H1 (cell line): ENCODE data around the gene B3GALT6. TPM values are rescaled to one million over a fixed set of nuclear protein-coding genes. Genes with fewer than 3 reads are reported as not detected.

Experiments used
- CTCF ChIA-PET: fragments of 300-600 bp; sonication (Branson Sonifier 250); formaldehyde crosslinking; loops from one replicate; lab custom pipeline; 2021; ENCODE audit not compliant: partially characterized antibody; lab: Charles Lee
- POLR2A ChIA-PET: fragments of 300-600 bp; sonication (Branson Sonifier 250); formaldehyde crosslinking; loops from one replicate; lab custom pipeline; 2021; ENCODE audit warnings: inconsistent platforms; ENCODE audit not compliant: partially characterized antibody; lab: Charles Lee
- DNase-seq, 2 experiments: peaks; one replicate each; pipeline versions ENCODE4 v3.0.0 to v3.0.0-alpha.2; 2010 to 2022; ENCODE audit warnings: low spot score in 2 of 2, low read depth in 1 of 2, mixed read lengths in 1 of 2
- FAIRE-seq: peaks from 2 replicates; lab custom pipeline; 2011; peaks lifted over from hg19 to GRCh38; lab: Jason Lieb, UNC
- H2AFZ ChIP-seq: 2 replicates; pipeline ENCODE4 v1.8.1; 2012; ENCODE audit warnings: low read length, inconsistent platforms
- H2AK5ac ChIP-seq: 2 replicates; pipeline ENCODE4 v1.6.1; 2013; ENCODE audit warnings: low read depth, low read length
- H2BK120ac ChIP-seq: replicated peaks from 2 replicates; pipeline ENCODE3; 2013; ENCODE audit warnings: low read depth, low read length, inconsistent platforms
- H2BK12ac ChIP-seq: 2 replicates; pipeline ENCODE4 v1.6.1; 2013; ENCODE audit warnings: low read depth, low read length
- H2BK15ac ChIP-seq: 2 replicates; pipeline ENCODE4 v1.6.1; 2013; ENCODE audit warnings: low read length
- H2BK20ac ChIP-seq: 2 replicates; pipeline ENCODE4 v1.6.1; 2013; ENCODE audit warnings: low read length
- H2BK5ac ChIP-seq: 2 replicates; pipeline ENCODE4 v1.6.1; 2013; ENCODE audit warnings: low read depth, low read length
- H3K14ac ChIP-seq: 2 replicates; pipeline ENCODE4 v1.6.1; 2013; ENCODE audit warnings: inconsistent platforms; ENCODE audit not compliant: insufficient read length
- H3K18ac ChIP-seq: 2 replicates; pipeline ENCODE4 v1.6.1; 2013; ENCODE audit warnings: low read length; ENCODE audit errors: extremely low read depth
- H3K23ac ChIP-seq: 2 replicates; pipeline ENCODE4 v1.6.1; 2013; ENCODE audit warnings: inconsistent platforms; ENCODE audit not compliant: insufficient read length
- H3K23me2 ChIP-seq: 2 replicates; pipeline ENCODE4 v1.6.1; 2013; ENCODE audit warnings: low read depth, low read length
- H3K27ac ChIP-seq: 2 replicates; pipeline ENCODE4 v1.6.1; 2011; ENCODE audit warnings: low read depth, low read length, inconsistent platforms
- H3K27me3 ChIP-seq, 4 experiments: replicated peaks in 1 of 4; 1 replicate in 1 of 4; 2 replicates in 3 of 4; pipeline versions ENCODE4 v1.6.1 to v1.8.1; 2011 to 2013; ENCODE audit warnings: low read length in 3 of 4, mild to moderate bottlenecking in 3 of 4, inconsistent platforms in 2 of 4, mixed read lengths in 2 of 4, moderate library complexity in 1 of 4; ENCODE audit not compliant: control insufficient read depth in 3 of 4, insufficient read depth in 3 of 4; ENCODE audit errors: extremely low read depth in 1 of 4
- H3K36me3 ChIP-seq, 4 experiments: 2 replicates each; pipeline versions ENCODE4 v1.6.1 to v1.8.1; 2011 to 2013; ENCODE audit warnings: mild to moderate bottlenecking in 4 of 4, low read length in 3 of 4, moderate library complexity in 2 of 4, control low read depth in 1 of 4, inconsistent platforms in 1 of 4; ENCODE audit not compliant: insufficient read depth in 4 of 4, control insufficient read depth in 2 of 4
- H3K4ac ChIP-seq: replicated peaks from 2 replicates; pipeline ENCODE3; 2013; ENCODE audit warnings: low read length, low read depth, mixed read lengths, inconsistent platforms; ENCODE audit not compliant: insufficient read length
- H3K4me1 ChIP-seq, 4 experiments: replicated peaks in 1 of 4; 1 replicate in 1 of 4; 2 replicates in 3 of 4; pipeline versions ENCODE4 v1.6.1 to v1.8.1; 2011 to 2013; ENCODE audit warnings: low read length in 3 of 4, inconsistent platforms in 2 of 4, mixed read lengths in 1 of 4; ENCODE audit not compliant: insufficient read depth in 4 of 4, control insufficient read depth in 3 of 4
- H3K4me2 ChIP-seq, 2 experiments: 2 replicates each; pipeline versions ENCODE4 v1.6.1 to v1.8.1; 2011 to 2013; ENCODE audit warnings: low read depth in 2 of 2, low read length in 2 of 2, control low read depth in 1 of 2, inconsistent platforms in 1 of 2, mild to moderate bottlenecking in 1 of 2; ENCODE audit not compliant: insufficient read depth in 1 of 2
- H3K4me3 ChIP-seq, 4 experiments: fragments of 200-600, 300-600 bp in 1 of 4; sonication (generic), shearing (Covaris generic), sonication (Bioruptor Twin) in 1 of 4; 2 replicates each; pipeline versions ENCODE4 v1.5.1 to v1.8.1; 2011 to 2016; ENCODE audit warnings: low read length in 4 of 4, low read depth in 3 of 4, control low read depth in 2 of 4, inconsistent platforms in 2 of 4, mild to moderate bottlenecking in 2 of 4, mixed read lengths in 1 of 4, moderate library complexity in 1 of 4; ENCODE audit not compliant: insufficient read depth in 2 of 4; ENCODE audit errors: extremely low read depth in 1 of 4
- H3K56ac ChIP-seq: replicated peaks from 2 replicates; pipeline ENCODE3; 2013; ENCODE audit warnings: low read depth, mild to moderate bottlenecking, mixed read lengths, low read length, inconsistent platforms; ENCODE audit not compliant: insufficient read length
- H3K79me1 ChIP-seq: 2 replicates; pipeline ENCODE4 v1.6.1; 2013; ENCODE audit warnings: low read depth, low read length, control low read depth
- H3K79me2 ChIP-seq, 2 experiments: 2 replicates each; pipeline versions ENCODE4 v1.6.1 to v1.8.1; 2012 to 2013; ENCODE audit warnings: low read length in 2 of 2, mild to moderate bottlenecking in 2 of 2, inconsistent platforms in 1 of 2; ENCODE audit not compliant: insufficient read depth in 2 of 2, control insufficient read depth in 1 of 2
- H3K9ac ChIP-seq, 4 experiments: replicated peaks in 1 of 4; 1 replicate in 1 of 4; 2 replicates in 3 of 4; pipeline versions ENCODE4 v1.6.1 to v1.8.1; 2011 to 2013; ENCODE audit warnings: low read depth in 3 of 4, low read length in 3 of 4, control low read depth in 2 of 4, mild to moderate bottlenecking in 2 of 4, moderate library complexity in 2 of 4, inconsistent platforms in 1 of 4; ENCODE audit errors: extremely low read depth in 1 of 4
- H3K9me3 ChIP-seq, 2 experiments: 2 replicates each; pipeline versions ENCODE4 v1.6.1 to v1.8.1; 2012 to 2013; ENCODE audit warnings: mild to moderate bottlenecking in 2 of 2, moderate library complexity in 2 of 2, control low read depth in 1 of 2, inconsistent platforms in 1 of 2, low read depth in 1 of 2, low read length in 1 of 2, mixed read lengths in 1 of 2; ENCODE audit not compliant: insufficient read depth in 2 of 2
- H4K20me1 ChIP-seq, 2 experiments: replicated peaks in 1 of 2; 2 replicates each; pipeline versions ENCODE3 to v1.8.1; 2011 to 2013; ENCODE audit warnings: inconsistent platforms in 2 of 2, low read length in 2 of 2, mild to moderate bottlenecking in 1 of 2; ENCODE audit not compliant: insufficient read depth in 2 of 2, control insufficient read depth in 1 of 2
- H4K5ac ChIP-seq: 2 replicates; pipeline ENCODE4 v1.6.1; 2013; ENCODE audit warnings: low read length, low read depth, mixed read lengths, inconsistent platforms; ENCODE audit not compliant: insufficient read length
- H4K8ac ChIP-seq: 2 replicates; pipeline ENCODE4 v1.8.0; 2013; ENCODE audit warnings: mild to moderate bottlenecking, moderate library complexity, low read length, inconsistent platforms; ENCODE audit not compliant: insufficient read depth; ENCODE audit errors: extremely low read depth
- H4K91ac ChIP-seq: replicated peaks from 2 replicates; pipeline ENCODE3; 2013; ENCODE audit warnings: low read length, mixed read lengths, inconsistent platforms; ENCODE audit not compliant: insufficient read length
- BCL11A ChIP-seq, 2 experiments: IDR thresholded peaks; one replicate each; pipeline ENCODE4 v1.6.1; 2011; ENCODE audit warnings: low read depth in 2 of 2, low read length in 2 of 2, mild to moderate bottlenecking in 2 of 2
- CREB1 ChIP-seq: IDR thresholded peaks from 2 replicates; pipeline ENCODE4 v1.6.1; 2012; ENCODE audit warnings: inconsistent platforms
- KDM4A ChIP-seq: IDR thresholded peaks from one replicate; pipeline ENCODE4 v1.7.1; 2012; ENCODE audit warnings: low read depth, mild to moderate bottlenecking, moderate library complexity, low read length, inconsistent platforms; ENCODE audit not compliant: severe bottlenecking
- MAX ChIP-seq: IDR thresholded peaks from 2 replicates; pipeline ENCODE4 v1.6.1; 2012; ENCODE audit warnings: inconsistent platforms
- RAD21 ChIP-seq, 2 experiments: IDR thresholded peaks in 1 of 2; conservative IDR thresholded peaks in 1 of 2; 2 replicates each; pipeline ENCODE4 v1.6.1; 2011; ENCODE audit warnings: low read depth in 2 of 2, low read length in 2 of 2, improper control_type of control experiment in 1 of 2, inconsistent platforms in 1 of 2, mild to moderate bottlenecking in 1 of 2, moderate library complexity in 1 of 2
- SIN3A ChIP-seq, 2 experiments: IDR thresholded peaks in 1 of 2; conservative IDR thresholded peaks in 1 of 2; 2 replicates each; pipeline ENCODE4 v1.6.1; 2011 to 2012; ENCODE audit warnings: low read length in 2 of 2, improper control_type of control experiment in 1 of 2, low read depth in 1 of 2, mild to moderate bottlenecking in 1 of 2
- WGBS, 2 experiments: shearing (Covaris generic) in 1 of 2; methylation state at CpG; one replicate each; pipeline versions ENCODE4 v1.1.6 to v1.1.7; 2013 to 2015; ENCODE audit warnings: low lambda C conversion rate in 2 of 2, mixed read lengths in 2 of 2, inconsistent platforms in 1 of 2, low coverage in 1 of 2, missing lambda C conversion rate in 1 of 2; ENCODE audit not compliant: insufficient replicate concordance in 2 of 2, insufficient coverage in 1 of 2, insufficient read length in 1 of 2; ENCODE audit errors: extremely low coverage in 1 of 2, missing lambda C conversion rate in 1 of 2; 5-methylcytosine and 5-hydroxymethylcytosine counted together
- polyA plus RNA-seq, 7 experiments: library from polyadenylated mRNA; depleted of rRNA in 3 of 7; stranded (reverse) in 5 of 7; unstranded in 2 of 7; fragments of >200 nt in 5 of 7; fragments of 200-250 nt in 2 of 7; gene quantifications; 1 replicate in 5 of 7; 2 replicates in 1 of 7; 4 replicates in 1 of 7; pipeline versions ENCODE4 v1.2.1 to v1.2.3, GENCODE V29; 2011 to 2013; ENCODE audit warnings: missing spikeins in 2 of 7, mixed read lengths in 2 of 7
- total RNA-seq: library from RNA; stranded (reverse); fragmentation: NEBNext Ultra II Directional; extraction: Animal tissue kit (Norgen Biotek cat#: 25700); gene quantifications from 2 replicates; pipeline ENCODE4 v1.2.1, GENCODE V29; 2021

The B3GALT6 gene
- total and polyA plus RNA-seq, 2 of the 8 experiments (the other 6 are each of a cell fraction or from before 2014, with no cell fraction given): 18.4 to 20.4 TPM

- no peak overlapping the region for H2BK5ac ChIP-seq
- peak overlapping the region; percentile 5; the same call in 1 of the 2 replicates for H3K18ac ChIP-seq
- H3K9ac ChIP-seq: peak overlapping the region in 1 of 4 experiments; percentile 23; a peak in 2 of 7 replicates
- peak overlapping the region; percentile 18; the same call in 1 of the 2 replicates for H2BK12ac ChIP-seq
- H3K4me3 ChIP-seq: peak overlapping the region; percentile 37 to 99 (median 48)
- peaks cover 19% of the 10 kb centered on the region for H3K79me1 ChIP-seq
- no peak overlapping the region for H2BK120ac ChIP-seq
- no peak for DNase-seq
- H3K14ac ChIP-seq: no peak overlapping the region
- H3K27ac ChIP-seq: no peak overlapping the region
- peak overlapping the region; percentile 75 for H3K4ac ChIP-seq
- H2BK20ac ChIP-seq: no peak overlapping the region
- H4K20me1 ChIP-seq: peaks cover 20 to 22% of the 10 kb centered on the region in 2 experiments
- no peak overlapping the region for H2AK5ac ChIP-seq
- H3K4me1 ChIP-seq: peaks cover 0 to 17% (median 8%) of the 10 kb centered on the region in 4 experiments; a peak in 5 of 7 replicates
- H2BK15ac ChIP-seq: 0 out of 2 replicates have a peak overlapping the region, but pooled peaks have one; percentile 7
- peak overlapping the region; percentile 81 to 83 for H3K4me2 ChIP-seq
- H3K36me3 ChIP-seq: no peaks in the 10 kb centered on the region
- H4K91ac ChIP-seq: peak overlapping the region; percentile 22
- H3K56ac ChIP-seq: peak overlapping the region; percentile 3
- ChIA-PET POLR2A (interaction anchor here (0.7 to 3.0 kb wide), 5 partner anchors 11 to 130 kb away, joined by 3 to 12 read pairs (median 5); no protein-coding TSS in a partner anchor), CTCF (interaction anchor here (1.4 to 1.7 kb wide), 2 partner anchors 10 to 17 kb away, joined by 5 to 6 read pairs; no protein-coding TSS in a partner anchor)
- TF ChIP-seq BCL11A (IDR thresholded peaks at IDR 0.05; ENCODE audit: low read depth in 2 of 2, low read length in 2 of 2): no peak
- 0 out of 2 replicates have a peak, but pooled peaks have one; percentile 1 for TF ChIP-seq MAX
- TF ChIP-seq CREB1: no peak
- TF ChIP-seq KDM4A: peak; percentile 35
- TF ChIP-seq RAD21 (IDR thresholded peaks at IDR 0.05 in 1 of 2, conservative IDR thresholded peaks at IDR 0.05 in 1 of 2; ENCODE audit: low read depth in 2 of 2, low read length in 2 of 2): no peak
- peak in 1 of 2 experiments; percentile 10; a peak in 1 of 4 replicates for TF ChIP-seq SIN3A (conservative IDR thresholded peaks at IDR 0.05 in 1 of 2, IDR thresholded peaks at IDR 0.05 in 1 of 2; ENCODE audit: low read depth in 1 of 2, low read length in 2 of 2)
- H3K27me3 ChIP-seq: no peaks in the 10 kb centered on the region; a peak in 1 of 7 replicates
- H3K79me2 ChIP-seq: peaks cover 12 to 40% of the 10 kb centered on the region in 2 experiments; a peak in 3 of 4 replicates
- H4K5ac ChIP-seq: no peak overlapping the region
- H4K8ac ChIP-seq: peak overlapping the region; percentile 54
- peak overlapping the region; percentile 9; the same call in 1 of the 2 replicates for H2AFZ ChIP-seq
- no peaks in the 10 kb centered on the region for H3K9me3 ChIP-seq
- H3K23me2 ChIP-seq: peaks cover 12% of the 10 kb centered on the region; the same call in 1 of the 2 replicates
- WGBS, 2 experiments: 66% methylated on average over 11 of the region's 31 CpGs; no CpG with 5 or more reads in 1 of the 2 experiments
- no peak overlapping the region for H3K23ac ChIP-seq
- no peak for FAIRE-seq
Observed at GRCh38 chr1:1274299-1274930, 42.4 kb downstream of the B3GALT6 start.
